Caco-2 (cell line): ENCODE measurements around the gene PLA2G2F. TPM values are rescaled to one million over a fixed set of nuclear protein-coding genes. Genes with fewer than 3 reads are reported as not detected.

ENCODE experiments used
- BruUV-seq: library from RNA; stranded (reverse); fragments of 400-500 nt; replicated peaks from 2 replicates; lab custom pipeline; 2021; lab: Mats Ljungman, UMichigan
- CTCF ChIA-PET: fragments of 300-600 bp; sonication (Branson Sonifier 250); formaldehyde crosslinking; loops from one replicate; lab custom pipeline; 2022; ENCODE audit warnings: antibody characterized with exemption; lab: Charles Lee
- POLR2A ChIA-PET: fragments of 300-600 bp; sonication (Branson Sonifier 250); formaldehyde crosslinking; loops from one replicate; lab custom pipeline; 2022; ENCODE audit warnings: antibody characterized with exemption; lab: Charles Lee
- DNase-seq, 2 experiments: peaks; one replicate each; pipeline versions ENCODE4 v3.0.0 to v3.0.0-alpha.2; 2020 to 2022
- H3K27me3 ChIP-seq: replicated peaks from 2 replicates; pipeline ENCODE4 v1.6.0; 2011; ENCODE audit warnings: low read length; ENCODE audit not compliant: control insufficient read depth, insufficient read depth
- H3K36me3 ChIP-seq: 2 replicates; pipeline ENCODE4 v1.5.1; 2011; ENCODE audit warnings: low read length; ENCODE audit not compliant: control insufficient read depth, insufficient read depth
- H3K4me1 ChIP-seq: fragments of 250-450 bp; sonication (Bioruptor Pico); 2 replicates; pipeline ENCODE4 v1.5.1; 2020; ENCODE audit warnings: mild to moderate bottlenecking
- H3K4me3 ChIP-seq: 2 replicates; pipeline ENCODE4 v1.5.1; 2011; ENCODE audit warnings: low read depth, mild to moderate bottlenecking, control low read depth, low read length
- H3K9me3 ChIP-seq: fragments of 250-450 bp; sonication (Bioruptor Pico); 2 replicates; pipeline ENCODE4 v1.5.1; 2020; ENCODE audit warnings: mild to moderate bottlenecking, moderate library complexity
- H3K27ac Mint-ChIP-seq: one replicate; pipeline ENCODE4 v1.8.0; 2022; ENCODE audit warnings: mixed read lengths; ENCODE audit not compliant: unreplicated experiment
- H3K27me3 Mint-ChIP-seq: one replicate; pipeline ENCODE4 v1.8.0; 2022; ENCODE audit warnings: mixed read lengths; ENCODE audit not compliant: insufficient read depth, unreplicated experiment
- H3K36me3 Mint-ChIP-seq: one replicate; pipeline ENCODE4 v1.8.0; 2022; ENCODE audit warnings: mild to moderate bottlenecking, mixed read lengths; ENCODE audit not compliant: insufficient read depth, unreplicated experiment
- H3K4me1 Mint-ChIP-seq: one replicate; pipeline ENCODE4 v1.8.0; 2022; ENCODE audit warnings: low read depth, mixed read lengths; ENCODE audit not compliant: unreplicated experiment
- H3K4me3 Mint-ChIP-seq: one replicate; pipeline ENCODE4 v1.8.0; 2022; ENCODE audit warnings: mild to moderate bottlenecking, moderate library complexity, mixed read lengths; ENCODE audit not compliant: unreplicated experiment
- H3K9me3 Mint-ChIP-seq: one replicate; pipeline ENCODE4 v1.8.0; 2022; ENCODE audit warnings: mixed read lengths; ENCODE audit not compliant: unreplicated experiment
- CTCF ChIP-seq, 2 experiments: fragments of 200-600 bp in 1 of 2; IDR thresholded peaks; 1 replicate in 1 of 2; 2 replicates in 1 of 2; pipeline versions ENCODE4 v1.5.1 to v1.8.0; 2011 to 2022; ENCODE audit warnings: antibody characterized with exemption in 1 of 2, control low read depth in 1 of 2, inconsistent platforms in 1 of 2, low read depth in 1 of 2, low read length in 1 of 2, mild to moderate bottlenecking in 1 of 2, moderate library complexity in 1 of 2; ENCODE audit not compliant: insufficient read depth in 1 of 2, severe bottlenecking in 1 of 2, unreplicated experiment in 1 of 2
- intact Hi-C: fragments of 100-400 bp; cut with micrococcal nuclease; formaldehyde crosslinking; loops from one replicate; pipeline ENCODE4 v1.10.0; 2022; ENCODE audit not compliant: unreplicated experiment
- total RNA-seq: library from RNA; stranded (reverse); gene quantifications from 2 replicates; pipeline ENCODE4 v1.2.3, GENCODE V29; 2022

PLA2G2F gene
- total RNA-seq, 1 experiment from 2014 or later: not detected

GRCh38 chr1:20150969-20151368, 11.8 kb downstream of the PLA2G2F start:
- H3K27me3 Mint-ChIP-seq: no peaks in the 10 kb centered on the region
- H3K27ac Mint-ChIP-seq: no peak overlapping the region
- TF ChIP-seq CTCF (IDR thresholded peaks at IDR 0.05; ENCODE audit: insufficient read depth in 1 of 2, low read depth in 1 of 2, low read length in 1 of 2, severe bottlenecking in 1 of 2, unreplicated experiment in 1 of 2): no peak
- H3K36me3 ChIP-seq: no peaks in the 10 kb centered on the region
- no peak overlapping the region for H3K4me3 ChIP-seq
- no TSS peak for BruUV-seq
- H3K4me1 ChIP-seq: no peaks in the 10 kb centered on the region
- CTCF ChIA-PET: interaction anchor here (1.4 kb wide), 1 partner anchor 176 kb away, joined by 19 read pairs; no protein-coding TSS in a partner anchor
- no peaks in the 10 kb centered on the region for H3K9me3 ChIP-seq
- H3K4me3 Mint-ChIP-seq: no peak overlapping the region
- POLR2A ChIA-PET: no interaction called here
- H3K4me1 Mint-ChIP-seq: no peaks in the 10 kb centered on the region
- DNase-seq: no peak
- H3K9me3 Mint-ChIP-seq: no peaks in the 10 kb centered on the region
- intact Hi-C loops: no loop called here
- H3K27me3 ChIP-seq: no peaks in the 10 kb centered on the region
- no peaks in the 10 kb centered on the region for H3K36me3 Mint-ChIP-seq

GRCh38 chr1:20151906-20152598, 12.9 kb downstream of the PLA2G2F start:
- POLR2A ChIA-PET: no interaction called here
- peak overlapping the region; percentile 35 for H3K27ac Mint-ChIP-seq

GRCh38 chr1:20152599-20152930, 13.4 kb downstream of the PLA2G2F start:
- Mint-ChIP-seq H3K9me3 (no peaks in the 10 kb centered on the region), H3K36me3 (no peaks in the 10 kb centered on the region), H3K4me1 (no peaks in the 10 kb centered on the region), H3K27me3 (no peaks in the 10 kb centered on the region), H3K4me3 (peak overlapping the region; percentile 47), H3K27ac (peak overlapping the region; percentile 35)
- Histone ChIP-seq H3K36me3 (no peaks in the 10 kb centered on the region), H3K27me3 (no peaks in the 10 kb centered on the region), H3K4me1 (no peaks in the 10 kb centered on the region), H3K9me3 (no peaks in the 10 kb centered on the region), H3K4me3 (no peak overlapping the region)
- POLR2A ChIA-PET: no interaction called here
- no peak for DNase-seq
- TF ChIP-seq CTCF (IDR thresholded peaks at IDR 0.05; ENCODE audit: insufficient read depth in 1 of 2, low read depth in 1 of 2, low read length in 1 of 2, severe bottlenecking in 1 of 2, unreplicated experiment in 1 of 2): no peak
- no TSS peak for BruUV-seq
- intact Hi-C loops: loop anchor here (1.0 kb wide), 3 partner anchors 51 to 234 kb away; no protein-coding TSS in a partner anchor
- CTCF ChIA-PET: interaction anchor here (1.2 to 1.4 kb wide), 2 partner anchors 178 kb away, joined by 3 to 19 read pairs; no protein-coding TSS in a partner anchor

More at GRCh38 chr1:20151906-20152598, 12.9 kb downstream of the PLA2G2F start:
- peak overlapping the region; percentile 47 for H3K4me3 Mint-ChIP-seq
- H3K36me3 ChIP-seq: no peaks in the 10 kb centered on the region
- 0 out of 2 replicates have a peak overlapping the region, but pooled peaks have one; percentile 10 for H3K4me3 ChIP-seq
- H3K4me1 ChIP-seq: no peaks in the 10 kb centered on the region
- CTCF ChIA-PET: interaction anchor here (0.6 to 1.4 kb wide), 6 partner anchors 50 to 270 kb away, joined by 3 to 19 read pairs (median 5); partner anchors contain the start of gene OTUD3
- H3K27me3 Mint-ChIP-seq: no peaks in the 10 kb centered on the region
- H3K9me3 ChIP-seq: no peaks in the 10 kb centered on the region
- BruUV-seq: no TSS peak
- H3K4me1 Mint-ChIP-seq: no peaks in the 10 kb centered on the region
- DNase-seq: peak; percentile 81 to 85
- no peaks in the 10 kb centered on the region for H3K36me3 Mint-ChIP-seq
- H3K27me3 ChIP-seq: no peaks in the 10 kb centered on the region
- no peaks in the 10 kb centered on the region for H3K9me3 Mint-ChIP-seq
- intact Hi-C loops: loop anchor here (1.0 kb wide), 3 partner anchors 51 to 234 kb away; no protein-coding TSS in a partner anchor
- TF ChIP-seq CTCF (IDR thresholded peaks at IDR 0.05; ENCODE audit: insufficient read depth in 1 of 2, low read depth in 1 of 2, low read length in 1 of 2, severe bottlenecking in 1 of 2, unreplicated experiment in 1 of 2): peak; percentile 80 to 92
